Measurements from ENCODE around the gene PDCD11. TPM values are rescaled to one million over a fixed set of nuclear protein-coding genes. Genes with fewer than 3 reads are reported as not detected.

Gene PDCD11
- polyA plus RNA-seq, 1 donor from 2014 or later: 15.3 TPM

- no peaks in the 10 kb centered on the region for H3F3A ChIP-seq (ENCODE audit: insufficient read depth, low read length, poor library complexity, severe bottlenecking)
- no peaks in the 10 kb centered on the region for H3K79me2 ChIP-seq (replicated peaks; ENCODE audit: insufficient read depth, low read length)
- no peaks in the 10 kb centered on the region for H3K36me3 ChIP-seq (ENCODE audit: insufficient read depth, low read length)
- H3K4me2 ChIP-seq (ENCODE audit: low read length): no peak overlapping the region
- H2AFZ ChIP-seq (ENCODE audit: low read depth, low read length): no peak overlapping the region
- H3K9ac ChIP-seq (ENCODE audit: low read length): no peak overlapping the region
- no peak overlapping the region for H3K4me3 ChIP-seq (ENCODE audit: low read length)
- no peaks in the 10 kb centered on the region for H3K27me3 ChIP-seq (ENCODE audit: insufficient read depth, low read depth, low read length)
- no peaks in the 10 kb centered on the region for H4K20me1 ChIP-seq (ENCODE audit: insufficient read depth)
- TF ChIP-seq TAF1 (IDR thresholded peaks at IDR 0.05; ENCODE audit: low read depth) (no peak), POLR2AphosphoS5 (IDR thresholded peaks at IDR 0.05) (no peak), MXI1 (conservative IDR thresholded peaks at IDR 0.05; ENCODE audit: poor library complexity, severe bottlenecking) (no peak), REST (IDR thresholded peaks at IDR 0.05; ENCODE audit: borderline replicate concordance) (no peak), EZH2 (IDR thresholded peaks at IDR 0.05; ENCODE audit: borderline replicate concordance, insufficient read depth, low read length, poor library complexity, severe bottlenecking) (no peak), RAD21 (conservative IDR thresholded peaks at IDR 0.05) (no peak)
- no peaks in the 10 kb centered on the region for H3K9me3 ChIP-seq (ENCODE audit: low read length)
- no peaks in the 10 kb centered on the region for H3K9me2 ChIP-seq (ENCODE audit: insufficient read depth, low read length)
- H3K27ac ChIP-seq (ENCODE audit: low read length): no peak overlapping the region
These were observed 56.2 kb downstream of the PDCD11 start for GRCh38 chr10:103452506-103453230.

GRCh38 chr10:103454026-103454425 lies 57.6 kb downstream of the PDCD11 start:
- H3F3A ChIP-seq (ENCODE audit: insufficient read depth, low read length, poor library complexity, severe bottlenecking): no peaks in the 10 kb centered on the region
- no peaks in the 10 kb centered on the region for H3K9me3 ChIP-seq (ENCODE audit: low read length)
- no peak overlapping the region for H3K4me3 ChIP-seq (ENCODE audit: low read length)
- no peaks in the 10 kb centered on the region for H3K36me3 ChIP-seq (ENCODE audit: insufficient read depth, low read length)
- no peaks in the 10 kb centered on the region for H4K20me1 ChIP-seq (ENCODE audit: insufficient read depth)
- no peak overlapping the region for H3K9ac ChIP-seq (ENCODE audit: low read length)
- no peaks in the 10 kb centered on the region for H3K27me3 ChIP-seq (ENCODE audit: insufficient read depth, low read depth, low read length)
- TF ChIP-seq, protein P1, sequence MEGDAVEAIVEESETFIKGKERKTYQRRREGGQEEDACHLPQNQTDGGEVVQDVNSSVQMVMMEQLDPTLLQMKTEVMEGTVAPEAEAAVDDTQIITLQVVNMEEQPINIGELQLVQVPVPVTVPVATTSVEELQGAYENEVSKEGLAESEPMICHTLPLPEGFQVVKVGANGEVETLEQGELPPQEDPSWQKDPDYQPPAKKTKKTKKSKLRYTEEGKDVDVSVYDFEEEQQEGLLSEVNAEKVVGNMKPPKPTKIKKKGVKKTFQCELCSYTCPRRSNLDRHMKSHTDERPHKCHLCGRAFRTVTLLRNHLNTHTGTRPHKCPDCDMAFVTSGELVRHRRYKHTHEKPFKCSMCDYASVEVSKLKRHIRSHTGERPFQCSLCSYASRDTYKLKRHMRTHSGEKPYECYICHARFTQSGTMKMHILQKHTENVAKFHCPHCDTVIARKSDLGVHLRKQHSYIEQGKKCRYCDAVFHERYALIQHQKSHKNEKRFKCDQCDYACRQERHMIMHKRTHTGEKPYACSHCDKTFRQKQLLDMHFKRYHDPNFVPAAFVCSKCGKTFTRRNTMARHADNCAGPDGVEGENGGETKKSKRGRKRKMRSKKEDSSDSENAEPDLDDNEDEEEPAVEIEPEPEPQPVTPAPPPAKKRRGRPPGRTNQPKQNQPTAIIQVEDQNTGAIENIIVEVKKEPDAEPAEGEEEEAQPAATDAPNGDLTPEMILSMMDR (IDR thresholded peaks at IDR 0.05; ENCODE audit: poor library complexity, severe bottlenecking): no peak
- TF ChIP-seq SMC3 (conservative IDR thresholded peaks at IDR 0.05; ENCODE audit: poor library complexity) (no peak), REST (IDR thresholded peaks at IDR 0.05; ENCODE audit: borderline replicate concordance) (no peak), POLR2AphosphoS5 (IDR thresholded peaks at IDR 0.05) (no peak)
- H3K27ac ChIP-seq (ENCODE audit: low read length): no peak overlapping the region
- no peak overlapping the region for H3K4me2 ChIP-seq (ENCODE audit: low read length)
- no peaks in the 10 kb centered on the region for H3K9me2 ChIP-seq (ENCODE audit: insufficient read depth, low read length)
- no peak overlapping the region for H2AFZ ChIP-seq (ENCODE audit: low read depth, low read length)
- no peaks in the 10 kb centered on the region for H3K79me2 ChIP-seq (replicated peaks; ENCODE audit: insufficient read depth, low read length)
